ENCODE results near the gene DRD4. TPM values are rescaled to one million over a fixed set of nuclear protein-coding genes. Genes with fewer than 3 reads are reported as not detected.
A peak's percentile ranks its signal among the peaks of the same experiment; 100 is the strongest.

DRD4 gene
- total and polyA plus RNA-seq, 10 of the 15 experiments (the other 5 are each of a cell fraction or from before 2014, with no cell fraction given) = not detected

DNA sequence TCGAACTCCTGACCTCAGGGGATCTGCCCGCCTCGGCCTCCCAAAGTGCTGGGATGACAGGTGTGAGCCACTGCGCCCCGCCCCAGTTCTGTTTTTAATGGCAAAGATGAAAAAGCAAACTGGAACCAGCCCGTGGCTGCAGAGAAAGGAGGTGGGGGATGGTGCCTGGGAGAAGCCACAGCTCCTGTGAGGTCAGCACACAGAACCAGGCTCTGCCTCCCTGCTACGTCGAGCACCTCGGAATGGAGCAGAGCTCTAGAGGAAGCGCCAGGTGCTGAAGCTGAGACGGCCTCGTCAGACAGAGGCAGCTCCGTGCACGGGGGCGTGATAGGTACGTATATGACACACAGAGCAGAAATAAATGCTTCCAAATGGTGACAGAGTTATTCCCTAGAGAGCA lies 8.5 kb downstream of the DRD4 start:
- FAIRE-seq (peak; percentile 57), ATAC-seq (peak; percentile 73), DNase-seq (ENCODE audit: low read depth, low spot score) (no peak)
- H3K27ac ChIP-seq (ENCODE audit: control insufficient read depth, insufficient read depth) = peak overlapping the region; percentile 42
- peaks cover 13% of the 10 kb centered on the region for H3K4me1 ChIP-seq (ENCODE audit: control insufficient read depth, insufficient read depth, low read length)
- intact Hi-C loops (cut with micrococcal nuclease; ENCODE audit: unreplicated experiment) (no loop called here), in situ Hi-C loops (cut with MboI) (no loop called here)
- WGBS (ENCODE audit: insufficient coverage, insufficient replicate concordance, low lambda C conversion rate, missing lambda C conversion rate) = 72% methylated on average over 16 of the region's 16 CpGs
- H3K9me3 ChIP-seq (replicated peaks; ENCODE audit: control insufficient read depth, insufficient read depth, low read length) = no peaks in the 10 kb centered on the region
- ChIA-PET POLR2A (interaction anchor here (0.7 to 0.8 kb wide), 2 partner anchors 99 to 130 kb away, joined by 3 read pairs; no protein-coding TSS in a partner anchor), CTCF (no interaction called here), SMC1A (ENCODE audit: uncharacterized antibody, unreplicated experiment) (no interaction called here), RAD21 (ENCODE audit: unreplicated experiment) (no interaction called here)
- H3K79me2 ChIP-seq (ENCODE audit: control insufficient read depth, insufficient read depth, low read length) = no peaks in the 10 kb centered on the region
- H3K4me2 ChIP-seq (ENCODE audit: control insufficient read depth, insufficient read depth) = peak overlapping the region; percentile 11
- no peak overlapping the region for H3K4me3 ChIP-seq
- H2AFZ ChIP-seq (ENCODE audit: control insufficient read depth, low read depth, low read length) = no peak overlapping the region
- peak; percentile 46; the same call in 1 of the 2 replicates for TF ChIP-seq RUNX3 (IDR thresholded peaks at IDR 0.05; ENCODE audit: low read length)
- TF ChIP-seq SREBF1 (IDR thresholded peaks at IDR 0.05; ENCODE audit: low read length) = no peak
- no peak for TF ChIP-seq NFYA (IDR thresholded peaks at IDR 0.05; ENCODE audit: borderline replicate concordance, low read depth, low read length)
- TF ChIP-seq ETV6 (conservative IDR thresholded peaks at IDR 0.05 in 1 of 2, IDR thresholded peaks at IDR 0.05 in 1 of 2; ENCODE audit: borderline replicate concordance in 1 of 2, low read depth in 1 of 2) = no peak
- no peak for TF ChIP-seq WRNIP1 (IDR thresholded peaks at IDR 0.05; ENCODE audit: borderline replicate concordance, low read depth, low read length)
- no peak for TF ChIP-seq ZNF217 (IDR thresholded peaks at IDR 0.05)
- peak; percentile 46; the same call in 1 of the 2 replicates for TF ChIP-seq POLR2A (IDR thresholded peaks at IDR 0.05; ENCODE audit: low read depth, low read length)
- TF ChIP-seq MYC (IDR thresholded peaks at IDR 0.05; ENCODE audit: insufficient read depth, insufficient read length, insufficient replicate concordance, low read length, severe bottlenecking) = no peak
- TF ChIP-seq, protein P1, sequence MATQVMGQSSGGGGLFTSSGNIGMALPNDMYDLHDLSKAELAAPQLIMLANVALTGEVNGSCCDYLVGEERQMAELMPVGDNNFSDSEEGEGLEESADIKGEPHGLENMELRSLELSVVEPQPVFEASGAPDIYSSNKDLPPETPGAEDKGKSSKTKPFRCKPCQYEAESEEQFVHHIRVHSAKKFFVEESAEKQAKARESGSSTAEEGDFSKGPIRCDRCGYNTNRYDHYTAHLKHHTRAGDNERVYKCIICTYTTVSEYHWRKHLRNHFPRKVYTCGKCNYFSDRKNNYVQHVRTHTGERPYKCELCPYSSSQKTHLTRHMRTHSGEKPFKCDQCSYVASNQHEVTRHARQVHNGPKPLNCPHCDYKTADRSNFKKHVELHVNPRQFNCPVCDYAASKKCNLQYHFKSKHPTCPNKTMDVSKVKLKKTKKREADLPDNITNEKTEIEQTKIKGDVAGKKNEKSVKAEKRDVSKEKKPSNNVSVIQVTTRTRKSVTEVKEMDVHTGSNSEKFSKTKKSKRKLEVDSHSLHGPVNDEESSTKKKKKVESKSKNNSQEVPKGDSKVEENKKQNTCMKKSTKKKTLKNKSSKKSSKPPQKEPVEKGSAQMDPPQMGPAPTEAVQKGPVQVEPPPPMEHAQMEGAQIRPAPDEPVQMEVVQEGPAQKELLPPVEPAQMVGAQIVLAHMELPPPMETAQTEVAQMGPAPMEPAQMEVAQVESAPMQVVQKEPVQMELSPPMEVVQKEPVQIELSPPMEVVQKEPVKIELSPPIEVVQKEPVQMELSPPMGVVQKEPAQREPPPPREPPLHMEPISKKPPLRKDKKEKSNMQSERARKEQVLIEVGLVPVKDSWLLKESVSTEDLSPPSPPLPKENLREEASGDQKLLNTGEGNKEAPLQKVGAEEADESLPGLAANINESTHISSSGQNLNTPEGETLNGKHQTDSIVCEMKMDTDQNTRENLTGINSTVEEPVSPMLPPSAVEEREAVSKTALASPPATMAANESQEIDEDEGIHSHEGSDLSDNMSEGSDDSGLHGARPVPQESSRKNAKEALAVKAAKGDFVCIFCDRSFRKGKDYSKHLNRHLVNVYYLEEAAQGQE (IDR thresholded peaks at IDR 0.05; ENCODE audit: low read depth, low read length) = no peak
- 0 out of 2 replicates have a peak, but pooled peaks have one; percentile 44 for TF ChIP-seq CREB1 (IDR thresholded peaks at IDR 0.05; ENCODE audit: low read depth)
- TF ChIP-seq EED (IDR thresholded peaks at IDR 0.05; ENCODE audit: low read depth) = 0 out of 2 replicates have a peak, but pooled peaks have one; percentile 34
- TF ChIP-seq RAD21 (IDR thresholded peaks at IDR 0.05; ENCODE audit: insufficient read depth, low read depth, low read length) = no peak
- no peak for TF ChIP-seq POLR2AphosphoS5 (IDR thresholded peaks at IDR 0.05; ENCODE audit: low read length)
- TF ChIP-seq NFYB (IDR thresholded peaks at IDR 0.05; ENCODE audit: insufficient read depth, low read depth, low read length) = no peak
- H4K20me1 ChIP-seq (ENCODE audit: control insufficient read depth, insufficient read depth) = no peaks in the 10 kb centered on the region
- H3K9ac ChIP-seq (ENCODE audit: control insufficient read depth, insufficient read depth, low read length) = no peak overlapping the region
- no peaks in the 10 kb centered on the region for H3K27me3 ChIP-seq (replicated peaks in 1 of 2; ENCODE audit: control insufficient read depth in 2 of 2, insufficient read depth in 2 of 2, low read length in 1 of 2)
- H3K36me3 ChIP-seq (ENCODE audit: control insufficient read depth in 2 of 2, insufficient read depth in 2 of 2, low read length in 1 of 2) = peaks cover 2 to 3% of the 10 kb centered on the region in 2 experiments; a peak in 3 of 4 replicates
- no TSS peak for BruUV-seq (replicated peaks)
